ENCODE measurements around the gene SDCCAG8. TPM values are rescaled to one million over a fixed set of nuclear protein-coding genes. Genes with fewer than 3 reads are reported as not detected.

The SDCCAG8 gene
- polyA plus RNA-seq, 1 experiment: 34.1 TPM

- peak; percentile 78 for DNase-seq (ENCODE audit: low read depth, low spot score)
- peak overlapping the region; percentile 13 for H3K27ac ChIP-seq (ENCODE audit: low read depth, low read length)
- no peak overlapping the region for H3K4me3 ChIP-seq (ENCODE audit: low read depth, low read length)
- ChIA-PET CTCF (no interaction called here), POLR2A (interaction anchor here (2.6 kb wide), 1 partner anchor 21 kb away, joined by 12 read pairs; the partner anchor contains the start of genes CEP170 and SDCCAG8)
- TF ChIP-seq, protein P1, sequence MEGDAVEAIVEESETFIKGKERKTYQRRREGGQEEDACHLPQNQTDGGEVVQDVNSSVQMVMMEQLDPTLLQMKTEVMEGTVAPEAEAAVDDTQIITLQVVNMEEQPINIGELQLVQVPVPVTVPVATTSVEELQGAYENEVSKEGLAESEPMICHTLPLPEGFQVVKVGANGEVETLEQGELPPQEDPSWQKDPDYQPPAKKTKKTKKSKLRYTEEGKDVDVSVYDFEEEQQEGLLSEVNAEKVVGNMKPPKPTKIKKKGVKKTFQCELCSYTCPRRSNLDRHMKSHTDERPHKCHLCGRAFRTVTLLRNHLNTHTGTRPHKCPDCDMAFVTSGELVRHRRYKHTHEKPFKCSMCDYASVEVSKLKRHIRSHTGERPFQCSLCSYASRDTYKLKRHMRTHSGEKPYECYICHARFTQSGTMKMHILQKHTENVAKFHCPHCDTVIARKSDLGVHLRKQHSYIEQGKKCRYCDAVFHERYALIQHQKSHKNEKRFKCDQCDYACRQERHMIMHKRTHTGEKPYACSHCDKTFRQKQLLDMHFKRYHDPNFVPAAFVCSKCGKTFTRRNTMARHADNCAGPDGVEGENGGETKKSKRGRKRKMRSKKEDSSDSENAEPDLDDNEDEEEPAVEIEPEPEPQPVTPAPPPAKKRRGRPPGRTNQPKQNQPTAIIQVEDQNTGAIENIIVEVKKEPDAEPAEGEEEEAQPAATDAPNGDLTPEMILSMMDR (IDR thresholded peaks at IDR 0.05; ENCODE audit: low read depth, low read length): no peak
- H3K27me3 ChIP-seq (ENCODE audit: control insufficient read depth, insufficient read depth, low read length): no peaks in the 10 kb centered on the region
- peaks cover 10% of the 10 kb centered on the region for H3K9me3 ChIP-seq (ENCODE audit: control insufficient read depth, insufficient read depth, low read length)
Measured at GRCh38 chr1:243233908-243234307, 21.9 kb upstream of the SDCCAG8 start.

GRCh38 chr1:243234978-243235647 is 20.7 kb upstream of the SDCCAG8 start:
- Histone ChIP-seq H3K27me3 (ENCODE audit: control insufficient read depth, insufficient read depth, low read length) (no peaks in the 10 kb centered on the region), H3K4me3 (ENCODE audit: low read depth, low read length) (no peak overlapping the region), H3K27ac (ENCODE audit: low read depth, low read length) (no peak overlapping the region), H3K9me3 (ENCODE audit: control insufficient read depth, insufficient read depth, low read length) (peaks cover 6% of the 10 kb centered on the region)
- POLR2A ChIA-PET: interaction anchor here (2.6 kb wide), 1 partner anchor 20 kb away, joined by 12 read pairs; the partner anchor contains the start of genes CEP170 and SDCCAG8
- TF ChIP-seq, protein P1 (IDR thresholded peaks at IDR 0.05; ENCODE audit: low read depth, low read length): no peak
- peak; percentile 23 for DNase-seq (ENCODE audit: low read depth, low spot score)
- CTCF ChIA-PET: no interaction called here

DNA sequence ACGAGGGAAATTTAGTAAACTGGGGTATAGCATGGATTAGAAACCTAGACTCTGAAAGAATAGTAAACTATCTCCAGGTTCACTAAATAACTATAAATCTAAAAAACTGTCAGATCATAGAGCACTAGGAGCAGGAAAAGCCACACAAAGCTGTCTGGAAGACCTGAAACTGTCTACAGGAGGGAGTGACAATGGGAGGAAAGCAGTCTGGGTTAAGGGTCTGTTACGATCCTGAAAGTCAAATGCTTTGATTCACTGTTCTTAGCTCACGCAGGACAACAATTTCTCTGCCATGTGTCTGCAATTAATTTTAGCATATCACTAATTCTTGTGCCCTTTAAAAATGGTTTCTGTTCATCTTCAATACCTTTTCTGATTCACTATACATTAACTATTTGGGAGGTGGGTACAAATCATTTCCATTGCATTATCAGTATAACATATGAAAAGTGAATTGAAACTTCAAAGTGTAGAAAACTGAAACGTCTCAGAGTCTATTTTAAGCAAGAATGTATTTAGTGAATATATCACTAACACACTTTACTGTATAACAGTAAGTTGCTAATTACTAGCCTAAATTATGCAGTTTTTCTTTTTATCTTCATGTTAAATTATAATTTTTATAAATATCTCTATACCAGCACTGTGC is 19.1 kb upstream of the SDCCAG8 start:
- ChIA-PET CTCF (no interaction called here), POLR2A (no interaction called here)
- Histone ChIP-seq H3K4me3 (ENCODE audit: low read depth, low read length) (no peak overlapping the region), H3K27ac (ENCODE audit: low read depth, low read length) (no peak overlapping the region), H3K9me3 (ENCODE audit: control insufficient read depth, insufficient read depth, low read length) (peaks cover 4% of the 10 kb centered on the region), H3K27me3 (ENCODE audit: control insufficient read depth, insufficient read depth, low read length) (no peaks in the 10 kb centered on the region)
- no peak for DNase-seq (ENCODE audit: low read depth, low spot score)
- TF ChIP-seq, protein P1 (IDR thresholded peaks at IDR 0.05; ENCODE audit: low read depth, low read length): no peak

GRCh38 chr1:243244432-243244841 is 11.4 kb upstream of the SDCCAG8 start:
- H3K9me3 ChIP-seq (ENCODE audit: control insufficient read depth, insufficient read depth, low read length): no peaks in the 10 kb centered on the region; the same call in 1 of the 2 replicates
- H3K27ac ChIP-seq (ENCODE audit: low read depth, low read length): no peak overlapping the region
- no peak overlapping the region for H3K4me3 ChIP-seq (ENCODE audit: low read depth, low read length)
- ChIA-PET POLR2A (interaction anchor here (0.7 kb wide), 1 partner anchor 69 kb away, joined by 3 read pairs; no protein-coding TSS in a partner anchor), CTCF (no interaction called here)
- no peak for DNase-seq (ENCODE audit: low read depth, low spot score)
- H3K27me3 ChIP-seq (ENCODE audit: control insufficient read depth, insufficient read depth, low read length): no peaks in the 10 kb centered on the region
- TF ChIP-seq, protein P1 (IDR thresholded peaks at IDR 0.05; ENCODE audit: low read depth, low read length): no peak

- CTCF ChIA-PET: no interaction called here
- no peak overlapping the region for H3K27ac ChIP-seq (ENCODE audit: low read depth, low read length)
- DNase-seq (ENCODE audit: low read depth, low spot score): no peak
- H3K4me3 ChIP-seq (ENCODE audit: low read depth, low read length): no peak overlapping the region
- TF ChIP-seq, protein P1 (IDR thresholded peaks at IDR 0.05; ENCODE audit: low read depth, low read length): no peak
- H3K27me3 ChIP-seq (ENCODE audit: control insufficient read depth, insufficient read depth, low read length): no peaks in the 10 kb centered on the region
- POLR2A ChIA-PET: interaction anchor here (0.5 kb wide), 1 partner anchor 65 kb away, joined by 3 read pairs; no protein-coding TSS in a partner anchor
- H3K9me3 ChIP-seq (ENCODE audit: control insufficient read depth, insufficient read depth, low read length): no peaks in the 10 kb centered on the region; the same call in 1 of the 2 replicates
Measured at GRCh38 chr1:243246916-243247315, 8.9 kb upstream of the SDCCAG8 start.
